H54 (cell line): Measurements from ENCODE around the gene COL20A1.
"Not testable (repeated sequence)": the region's sequence is repeated elsewhere in the genome, so short reads cannot be mapped to it uniquely, and the experiment has no call there.

Experiments
- DNase-seq: peaks from one replicate; pipeline ENCODE4 v3.0.0; 2011; ENCODE audit warnings: low spot score, mixed read lengths; ENCODE audit not compliant: insufficient read length
- FAIRE-seq: peaks from 3 replicates; lab custom pipeline; 2011; peaks lifted over from hg19 to GRCh38; lab: Jason Lieb, UNC
- POLR2A ChIP-seq: IDR thresholded peaks from 2 replicates; pipeline ENCODE4 v1.6.1; 2011; ENCODE audit warnings: low read depth, mild to moderate bottlenecking, low read length

Gene COL20A1

DNA sequence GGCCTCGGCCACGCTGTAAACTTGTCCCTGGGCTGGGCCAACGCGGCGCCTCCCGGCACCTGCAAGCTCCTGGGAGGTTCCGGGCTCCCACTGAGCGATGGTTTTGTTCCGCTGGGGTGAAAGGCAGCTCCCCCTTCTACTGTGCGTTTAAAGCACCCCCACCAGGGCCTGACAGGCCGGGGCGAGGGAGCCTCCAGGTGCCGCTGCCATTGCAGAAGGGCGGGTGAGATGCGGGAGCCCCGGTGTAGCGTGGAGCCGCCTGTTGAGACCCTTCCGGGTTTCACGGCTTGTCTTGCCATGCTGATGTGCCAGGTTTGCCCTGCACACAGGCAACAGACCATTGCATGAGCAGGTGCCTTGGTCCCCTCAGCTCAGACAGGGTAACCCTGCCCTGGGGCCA, 2.9 kb downstream of the COL20A1 start:
- TF ChIP-seq POLR2A = no peak
- FAIRE-seq = no peak

DNA sequence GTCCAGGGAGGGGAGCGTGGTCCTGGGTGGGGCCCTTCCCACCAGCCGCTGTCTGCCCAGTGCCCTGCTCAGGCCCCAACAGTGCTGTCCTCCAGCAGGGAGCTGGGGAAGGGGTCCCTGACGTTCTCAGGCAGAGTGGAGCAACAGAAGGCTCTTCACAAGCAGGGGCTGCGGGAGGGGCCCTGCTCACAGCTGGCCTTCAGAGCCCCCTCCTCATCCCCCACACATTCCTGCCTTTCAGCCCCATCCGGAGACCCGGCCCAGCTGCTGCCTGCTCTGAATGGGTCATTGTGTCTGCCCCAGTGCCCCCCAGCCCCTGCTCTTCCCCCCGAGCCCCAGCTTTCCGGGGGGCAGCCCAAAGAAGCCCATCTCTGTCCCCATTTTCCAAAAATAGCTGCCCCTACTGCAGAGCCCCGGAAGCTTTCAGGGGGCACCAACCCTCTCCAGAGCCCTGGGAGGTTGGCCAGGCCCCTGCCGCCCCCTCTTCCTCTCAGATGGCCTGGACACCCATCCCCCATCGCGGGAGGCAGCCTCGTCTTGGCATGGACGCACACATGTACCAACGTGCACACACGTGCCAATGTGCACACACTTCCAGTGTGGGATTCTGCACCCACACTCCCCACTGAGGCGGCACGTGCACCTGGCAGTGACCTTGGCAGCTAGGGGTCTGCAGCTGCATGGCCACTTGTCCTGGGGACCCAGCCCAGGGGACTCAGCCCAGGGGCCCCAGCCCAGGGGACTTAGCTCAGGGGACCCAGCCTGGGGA, 3.7 kb downstream of the COL20A1 start:
- TF ChIP-seq POLR2A = no peak
- DNase-seq (no peak), FAIRE-seq (no peak)

More for the DNA sequence above, 2.9 kb downstream of the COL20A1 start:
- DNase-seq = no peak

DNA sequence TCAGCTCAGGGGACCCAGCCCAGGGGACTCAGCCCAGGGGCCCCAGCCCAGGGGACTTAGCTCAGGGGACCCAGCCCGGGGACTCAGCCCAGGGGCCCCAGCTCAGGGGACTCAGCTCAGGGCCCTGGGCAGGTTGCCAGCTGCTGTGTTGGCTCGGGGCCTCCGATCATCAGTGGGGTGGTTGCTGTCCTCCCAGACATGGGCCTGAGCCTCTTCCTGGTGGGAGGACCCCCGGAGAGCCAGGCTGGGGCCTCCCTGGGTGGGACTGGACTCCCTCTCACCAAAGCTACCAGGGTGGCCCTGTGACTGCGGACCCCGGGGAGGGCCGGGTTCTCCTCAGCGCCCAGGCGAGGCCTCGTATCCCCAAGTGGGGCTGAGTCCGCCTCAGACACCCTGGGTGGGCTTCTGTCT, 4.4 kb downstream of the COL20A1 start:
- no peak for TF ChIP-seq POLR2A
- no peak for FAIRE-seq

DNA sequence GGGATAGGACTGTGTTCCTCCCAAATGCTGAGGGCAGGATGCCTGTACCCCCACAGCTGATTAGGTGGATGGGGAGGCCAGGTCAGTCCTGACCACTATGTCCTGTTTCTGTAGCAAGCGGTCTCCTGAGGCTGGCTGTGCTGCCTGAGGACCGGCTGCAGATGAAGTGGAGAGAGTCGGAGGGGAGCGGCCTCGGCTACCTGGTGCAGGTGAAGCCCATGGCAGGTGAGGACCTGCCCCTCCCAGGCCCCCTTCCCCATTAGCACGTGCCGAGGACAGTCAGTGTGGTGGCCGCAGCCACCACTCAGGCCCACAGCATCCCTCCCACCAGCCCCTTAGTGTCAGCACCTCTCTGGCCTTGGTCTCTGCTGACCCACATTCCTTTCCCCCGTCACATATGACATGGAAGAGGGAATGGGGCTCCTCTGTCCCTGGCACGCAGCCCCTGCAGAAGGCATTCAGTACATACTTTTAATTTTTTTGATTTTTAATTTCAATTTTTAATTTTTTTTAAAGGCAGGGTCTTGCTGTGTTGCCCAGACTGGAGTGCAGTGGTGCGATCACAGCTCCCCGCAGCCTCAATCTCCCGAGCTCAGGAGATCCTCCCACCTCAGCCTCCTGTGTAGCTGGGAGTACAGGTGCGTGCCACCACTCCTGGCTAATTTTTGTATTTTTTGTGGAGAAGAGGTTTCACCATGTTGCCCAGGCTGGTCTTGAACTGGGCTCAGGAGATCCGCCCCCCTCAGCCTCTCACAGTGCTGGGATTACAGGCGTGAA, 5.0 kb downstream of the COL20A1 start:
- FAIRE-seq (no peak), DNase-seq (no peak)
- no peak for TF ChIP-seq POLR2A

More for the DNA sequence above, 4.4 kb downstream of the COL20A1 start:
- no peak for DNase-seq

DNA sequence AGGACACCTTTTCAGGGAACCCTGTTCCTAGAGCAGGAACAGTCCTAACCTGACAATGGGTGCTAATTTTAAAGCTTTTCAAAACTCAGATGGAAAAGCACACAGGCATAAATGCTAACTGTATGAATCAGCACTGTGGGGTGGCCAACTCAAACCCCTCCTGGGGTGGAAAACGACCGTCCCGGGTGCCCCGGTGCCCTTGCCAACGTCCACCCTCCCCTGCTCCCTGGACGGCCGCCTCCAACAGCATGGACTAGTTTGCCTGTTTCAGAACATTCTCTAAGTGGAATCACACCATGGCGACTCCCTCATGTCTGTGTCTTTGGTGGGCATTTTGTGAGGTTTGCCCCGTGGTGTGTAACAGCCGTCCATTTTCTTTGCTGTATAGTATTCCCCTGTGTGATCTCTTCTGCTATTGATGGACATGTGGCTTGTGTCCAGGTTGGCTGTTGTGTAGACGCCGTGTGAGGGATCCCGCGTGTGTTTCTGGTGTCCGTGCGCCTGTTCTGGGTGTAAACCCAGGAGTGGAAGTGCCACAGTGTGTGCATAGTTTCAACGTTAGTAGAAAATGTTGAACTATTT, 5.8 kb downstream of the COL20A1 start:
- FAIRE-seq = no peak
- DNase-seq = no peak
- TF ChIP-seq POLR2A = no peak

DNA sequence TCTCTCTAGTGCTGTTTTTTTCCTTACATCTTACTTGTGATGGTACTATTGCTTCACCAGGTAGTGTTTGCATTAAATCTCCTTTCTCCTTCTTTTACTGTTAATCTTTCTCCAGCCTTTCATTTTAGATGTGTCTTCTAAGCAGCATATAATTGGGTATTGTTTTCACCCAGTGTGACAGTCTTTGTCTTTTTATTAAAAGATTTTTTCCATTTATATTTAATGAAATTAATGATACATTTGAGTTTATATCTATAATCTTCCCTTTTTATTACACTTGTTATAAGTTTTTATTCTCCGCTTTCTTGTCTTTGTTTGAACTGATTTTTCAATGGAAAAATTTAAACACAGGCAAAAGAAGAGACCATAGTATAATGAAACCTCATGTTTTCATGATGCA, 8.7 kb downstream of the COL20A1 start:
- DNase-seq (no peak), FAIRE-seq (no peak)
- no peak for TF ChIP-seq POLR2A

DNA sequence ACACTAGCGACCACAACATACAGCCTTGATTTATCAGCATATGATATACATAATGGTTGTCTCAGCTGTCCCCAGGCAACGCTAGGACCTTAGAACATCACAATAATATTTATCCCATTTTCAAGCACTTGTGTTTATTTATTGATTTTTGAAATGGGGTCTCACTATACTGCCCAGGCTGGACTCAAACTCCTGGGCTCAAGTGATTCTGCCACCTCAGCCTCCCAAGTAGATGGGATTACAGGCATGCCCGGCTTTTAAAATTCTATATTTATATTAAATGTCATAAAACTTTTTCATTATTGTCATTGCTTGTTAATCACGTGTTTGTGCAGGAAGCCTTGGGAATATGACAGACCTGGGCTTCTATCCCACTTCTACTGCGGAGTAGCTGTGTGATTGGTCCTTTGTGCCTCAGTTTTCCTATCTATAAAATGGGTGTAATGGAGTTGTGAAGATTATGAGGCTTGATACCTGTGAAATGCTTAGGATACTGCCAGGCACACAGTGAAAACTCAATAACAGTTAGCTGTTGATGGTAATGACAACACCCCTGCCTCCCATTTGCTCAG, 10.2 kb downstream of the COL20A1 start:
- FAIRE-seq = no peak
- no peak for TF ChIP-seq POLR2A
- no peak for DNase-seq

DNA sequence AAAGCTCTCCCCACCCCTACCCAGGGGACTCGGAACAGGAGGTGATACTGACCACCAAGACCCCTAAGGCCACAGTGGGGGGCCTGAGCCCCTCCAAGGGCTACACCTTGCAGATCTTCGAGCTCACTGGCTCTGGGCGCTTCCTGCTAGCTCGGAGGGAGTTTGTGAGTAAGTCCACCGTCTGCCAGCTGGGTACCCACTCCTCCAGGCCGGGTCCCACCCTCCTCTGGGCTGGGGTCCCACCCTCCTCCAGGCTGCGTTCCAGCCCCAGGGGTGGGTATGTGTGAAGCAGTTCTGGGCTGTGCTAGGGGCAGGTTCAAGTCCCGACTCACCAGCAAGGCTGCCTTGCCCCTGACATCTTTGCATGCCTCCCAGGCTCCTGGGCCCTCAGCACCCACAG, 12.4 kb downstream of the COL20A1 start:
- TF ChIP-seq POLR2A = no peak
- no peak for FAIRE-seq

DNA sequence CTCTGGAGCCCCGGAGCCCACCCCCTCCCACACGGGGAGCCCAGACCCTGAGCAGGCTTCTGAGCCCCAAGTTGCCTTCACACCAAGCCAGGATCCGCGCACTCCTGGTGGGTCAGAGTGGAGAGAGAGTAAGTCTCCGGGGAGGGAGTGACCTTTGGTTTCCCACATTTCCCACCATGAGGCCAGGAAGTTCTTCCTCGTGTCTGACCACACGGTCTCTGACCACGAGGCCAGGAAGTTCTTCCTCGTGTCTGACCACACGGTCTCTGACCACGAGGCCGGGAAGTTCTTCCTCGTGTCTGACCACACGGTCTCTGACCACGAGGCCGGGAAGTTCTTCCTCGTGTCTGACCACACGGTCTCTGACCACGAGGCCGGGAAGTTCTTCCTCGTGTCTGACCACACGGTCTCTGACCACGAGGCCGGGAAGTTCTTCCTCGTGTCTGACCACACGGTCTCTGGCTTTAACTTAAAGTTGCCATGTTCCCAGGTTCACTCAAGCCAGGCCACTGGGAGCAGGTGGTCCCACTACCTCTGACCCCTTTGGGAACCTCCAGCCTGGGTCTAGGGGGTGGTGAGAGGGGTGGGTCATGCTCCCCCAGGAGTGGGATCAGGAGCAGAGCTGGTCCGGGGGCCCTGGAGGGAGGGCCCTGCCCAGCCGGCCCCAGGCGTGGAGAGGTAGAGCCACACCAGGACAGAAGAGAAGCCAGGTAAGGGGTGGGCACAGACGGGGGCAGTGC, 13.1 kb downstream of the COL20A1 start:
- FAIRE-seq, DNase-seq: not testable (repeated sequence)

More for the DNA sequence above, 12.4 kb downstream of the COL20A1 start:
- no peak for DNase-seq

DNA sequence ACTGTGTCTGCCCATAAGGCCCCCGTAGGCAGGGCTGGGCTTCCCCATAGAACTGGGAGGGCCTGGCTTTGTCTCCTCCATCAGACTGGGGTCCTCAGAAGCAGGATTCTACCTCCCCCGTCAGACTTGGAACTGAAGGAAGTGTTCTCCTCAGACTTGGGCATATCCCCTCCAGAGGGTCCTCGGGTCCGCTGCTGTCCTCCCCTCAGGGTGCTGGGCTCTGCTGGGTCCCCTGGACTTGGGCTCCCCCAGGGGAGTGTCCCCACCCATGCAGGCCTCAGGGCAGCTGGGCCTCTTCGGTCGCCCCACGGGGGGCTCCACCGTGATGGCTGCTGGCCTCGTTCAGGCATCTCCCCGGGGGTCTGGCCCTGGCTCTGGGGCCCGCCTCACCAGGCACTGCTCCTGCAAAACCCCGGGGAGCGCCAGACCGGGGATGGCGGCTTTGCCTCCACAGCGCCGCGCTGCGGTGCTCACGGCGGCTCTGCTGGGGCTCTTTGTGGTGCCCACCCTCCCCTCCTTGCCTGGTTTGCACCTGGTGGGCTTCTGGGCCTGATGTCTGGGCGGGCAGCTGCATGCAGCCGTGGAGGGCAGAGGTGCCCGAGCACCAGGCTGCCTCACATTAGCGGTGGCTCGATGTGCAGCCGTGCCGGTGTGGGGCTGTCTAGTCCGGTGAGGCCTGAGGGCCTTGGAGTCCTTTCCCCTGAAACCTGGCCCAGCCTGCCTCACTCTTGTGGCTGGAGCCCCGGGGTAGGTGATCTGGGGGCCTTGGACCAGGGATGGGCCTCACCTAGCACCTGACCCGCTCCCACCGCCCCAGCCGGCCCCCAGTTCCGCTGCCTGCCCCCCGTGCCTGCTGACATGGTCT, 13.9 kb downstream of the COL20A1 start:
- no peak for TF ChIP-seq POLR2A
- no peak for FAIRE-seq
- DNase-seq = no peak

DNA sequence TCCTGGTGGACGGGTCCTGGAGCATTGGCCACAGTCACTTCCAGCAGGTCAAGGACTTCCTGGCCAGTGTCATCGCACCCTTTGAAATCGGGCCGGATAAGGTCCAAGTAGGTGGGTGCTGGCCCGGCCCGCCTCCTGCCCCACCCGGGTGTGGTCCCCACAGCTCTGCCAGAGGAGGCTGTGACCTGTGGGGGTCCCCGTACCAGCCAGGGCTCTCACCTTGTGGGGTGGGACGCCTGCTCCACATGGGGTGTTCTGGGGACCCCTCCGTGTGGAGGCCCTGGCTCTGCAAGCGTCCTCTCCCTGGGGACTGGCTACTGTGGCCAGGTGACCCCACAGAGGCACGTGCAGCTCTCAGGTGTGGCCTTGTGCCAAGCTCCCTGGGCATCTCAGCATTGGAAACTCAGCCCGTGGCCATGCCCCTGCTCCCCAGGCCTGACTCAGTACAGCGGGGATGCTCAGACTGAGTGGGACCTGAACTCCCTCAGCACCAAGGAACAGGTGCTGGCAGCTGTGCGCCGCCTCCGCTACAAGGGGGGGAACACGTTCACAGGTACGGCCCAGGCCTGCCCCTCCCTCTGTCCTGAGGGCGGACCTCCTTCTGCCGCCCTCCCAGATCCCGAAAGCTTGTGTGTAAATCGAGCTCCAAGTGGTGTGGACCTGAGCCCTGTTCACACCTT, 14.7 kb downstream of the COL20A1 start:
- DNase-seq = no peak
- no peak for FAIRE-seq
- no peak for TF ChIP-seq POLR2A

DNA sequence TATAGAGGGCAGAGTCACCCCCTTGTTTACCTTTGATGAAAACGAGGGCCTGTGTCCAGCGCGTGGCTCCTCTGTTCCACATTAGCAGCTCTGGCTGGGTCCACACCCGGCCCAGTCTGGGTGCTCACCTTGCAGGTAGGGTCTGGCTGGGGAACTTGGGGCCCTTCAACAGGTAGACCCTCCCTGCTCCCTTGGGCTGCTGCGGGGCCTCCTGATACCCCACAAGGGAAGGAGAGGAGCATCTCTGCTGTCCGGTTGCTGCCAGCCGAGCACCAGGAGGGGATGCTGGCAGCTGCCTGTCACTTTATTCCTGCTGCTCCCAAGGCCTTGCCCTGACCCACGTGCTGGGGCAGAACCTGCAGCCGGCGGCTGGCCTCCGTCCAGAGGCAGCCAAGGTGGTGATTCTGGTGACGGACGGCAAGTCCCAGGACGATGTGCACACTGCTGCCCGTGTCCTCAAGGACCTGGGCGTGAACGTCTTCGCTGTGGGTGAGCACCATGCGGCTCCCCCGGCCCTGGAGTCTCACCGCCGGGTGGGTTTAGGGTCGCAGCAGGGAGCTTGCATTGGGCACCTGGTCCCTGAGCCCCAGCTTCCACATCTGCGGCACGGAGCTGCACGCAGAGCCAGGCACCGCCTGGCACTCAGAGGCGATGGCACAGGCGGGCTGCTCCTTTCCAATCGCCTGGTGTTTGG, 15.4 kb downstream of the COL20A1 start:
- DNase-seq (no peak), FAIRE-seq (no peak)
- no peak for TF ChIP-seq POLR2A
